Lower leg skin (tissue), 4 donors: ENCODE data around the gene LY6G6C. TPM values are rescaled to one million over a fixed set of nuclear protein-coding genes. Genes with fewer than 3 reads are reported as not detected.

Experiments used
- DNase-seq, 2 donors: peaks; one replicate each; pipeline ENCODE4 v3.0.0-alpha.2; 2019; ENCODE audit warnings: low spot score in 2 of 2
- H3K4me3 ChIP-seq: fragments of 200-600 bp; sonication (generic); 2 replicates; pipeline ENCODE4 v1.5.1; 2017; ENCODE audit warnings: mild to moderate bottlenecking, low read depth; ENCODE audit not compliant: poor library complexity, severe bottlenecking
- POLR2A ChIP-seq, 2 donors: fragments of 450-650 bp; IDR thresholded peaks; one replicate each; pipeline ENCODE4 v1.6.1; 2016 to 2017; ENCODE audit warnings: antibody characterized with exemption in 2 of 2, mild to moderate bottlenecking in 1 of 2, moderate library complexity in 1 of 2
- WGBS, 2 donors: methylation state at CpG; one replicate each; pipeline ENCODE4 v1.1.5; 2018; 5-methylcytosine and 5-hydroxymethylcytosine counted together
- intact Hi-C: fragments of 100-400 bp; cut with DNase I; formaldehyde crosslinking; loops from one replicate; pipeline ENCODE4 v1.15.0; 2023; ENCODE audit warnings: low total_unique reads
- total RNA-seq, 4 donors: library from RNA; depleted of rRNA; stranded (reverse); fragments of >200 nt; gene quantifications; one replicate each; pipeline ENCODE4 v1.1.0, GENCODE V29; 2016
- TF ChIP-seq, protein P1 (sequence below), 3 donors: fragments of 450-650 bp; IDR thresholded peaks; one replicate each; pipeline ENCODE4 v1.5.1; 2016; ENCODE audit warnings: antibody characterized with exemption in 3 of 3, mild to moderate bottlenecking in 3 of 3, moderate library complexity in 2 of 3

Gene LY6G6C
- total RNA-seq, 4 donors from 2014 or later, result 189 to 513 (median 237) TPM

DNA sequence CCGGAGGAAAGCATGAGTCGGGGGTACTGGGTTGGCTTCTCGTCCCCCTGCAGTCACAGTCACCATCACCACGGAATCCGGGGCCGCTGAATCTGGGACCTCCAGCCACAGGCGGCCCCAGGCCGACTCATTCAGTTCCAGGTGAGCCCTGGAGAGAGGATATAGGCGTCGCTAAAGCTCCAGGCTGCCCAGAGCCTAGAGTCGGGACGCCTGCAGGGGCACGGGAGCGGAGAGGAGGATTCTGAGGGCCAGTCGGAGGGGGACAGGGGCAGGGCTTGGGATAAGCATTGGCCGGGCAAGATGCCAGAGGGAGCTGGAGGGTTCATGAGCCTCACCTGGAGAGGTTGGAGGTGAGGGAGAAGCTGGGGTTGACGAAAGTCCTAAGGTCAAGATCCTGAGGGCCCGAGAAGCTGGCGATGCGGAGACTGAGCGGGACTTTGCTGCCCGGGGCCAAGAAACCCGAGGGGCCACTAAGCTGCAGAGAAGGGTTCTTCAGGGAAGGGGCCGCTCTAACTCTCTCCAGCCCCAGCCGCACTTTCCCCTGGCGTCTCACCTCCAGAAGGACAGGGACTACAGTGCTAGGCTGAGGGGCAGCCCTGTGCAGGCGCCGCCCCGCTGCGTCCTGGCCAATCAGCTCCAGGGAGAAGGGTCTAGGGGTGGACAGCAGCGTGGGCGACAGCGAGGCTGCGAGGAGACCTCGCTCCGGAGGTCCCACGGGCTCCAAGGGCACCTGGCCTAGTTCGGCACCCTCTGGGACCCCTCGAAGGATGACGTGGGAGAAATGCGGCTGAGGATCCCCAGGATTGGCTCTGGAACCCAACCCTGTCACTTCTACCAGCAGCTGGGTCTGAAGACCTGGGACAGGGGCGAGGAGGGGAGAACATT lies 44.6 kb upstream of the LY6G6C start:
- whole genome bisulfite sequencing, 2 donors, result 64 to 68% methylated on average over 39 to 42 of the region's 42 CpGs
- intact Hi-C loops, result loop anchor here (5.0 kb wide), 2 partner anchors 79 to 1456 kb away; no protein-coding TSS in a partner anchor
- no peak for DNase-seq
- H3K4me3 ChIP-seq, result no peak overlapping the region
- TF ChIP-seq, protein P1, sequence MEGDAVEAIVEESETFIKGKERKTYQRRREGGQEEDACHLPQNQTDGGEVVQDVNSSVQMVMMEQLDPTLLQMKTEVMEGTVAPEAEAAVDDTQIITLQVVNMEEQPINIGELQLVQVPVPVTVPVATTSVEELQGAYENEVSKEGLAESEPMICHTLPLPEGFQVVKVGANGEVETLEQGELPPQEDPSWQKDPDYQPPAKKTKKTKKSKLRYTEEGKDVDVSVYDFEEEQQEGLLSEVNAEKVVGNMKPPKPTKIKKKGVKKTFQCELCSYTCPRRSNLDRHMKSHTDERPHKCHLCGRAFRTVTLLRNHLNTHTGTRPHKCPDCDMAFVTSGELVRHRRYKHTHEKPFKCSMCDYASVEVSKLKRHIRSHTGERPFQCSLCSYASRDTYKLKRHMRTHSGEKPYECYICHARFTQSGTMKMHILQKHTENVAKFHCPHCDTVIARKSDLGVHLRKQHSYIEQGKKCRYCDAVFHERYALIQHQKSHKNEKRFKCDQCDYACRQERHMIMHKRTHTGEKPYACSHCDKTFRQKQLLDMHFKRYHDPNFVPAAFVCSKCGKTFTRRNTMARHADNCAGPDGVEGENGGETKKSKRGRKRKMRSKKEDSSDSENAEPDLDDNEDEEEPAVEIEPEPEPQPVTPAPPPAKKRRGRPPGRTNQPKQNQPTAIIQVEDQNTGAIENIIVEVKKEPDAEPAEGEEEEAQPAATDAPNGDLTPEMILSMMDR (IDR thresholded peaks at IDR 0.05), result no peak
- no peak for TF ChIP-seq POLR2A (IDR thresholded peaks at IDR 0.05)

DNA sequence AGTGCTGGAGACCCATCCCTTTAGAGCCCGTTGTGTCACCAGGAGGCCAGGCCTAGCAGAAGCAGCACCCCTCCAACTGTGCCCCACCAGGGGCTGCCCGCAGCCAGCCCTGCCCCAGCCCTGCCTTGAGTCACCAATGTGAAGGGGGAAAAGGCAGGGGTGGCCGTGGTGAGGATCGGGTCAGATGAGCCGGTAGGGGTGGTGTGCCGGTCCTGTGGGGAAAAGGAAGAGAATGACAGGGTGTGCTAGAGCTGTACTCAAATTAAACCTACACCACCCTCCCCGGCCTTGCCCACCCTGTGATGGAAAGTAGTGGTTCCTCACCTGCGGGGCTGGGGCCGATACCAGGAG lies 44.0 kb upstream of the LY6G6C start:
- WGBS, 2 donors, result 86 to 90% methylated on average over 9 of the region's 9 CpGs
- no peak for DNase-seq
- TF ChIP-seq, protein P1 (IDR thresholded peaks at IDR 0.05), result no peak
- TF ChIP-seq POLR2A (IDR thresholded peaks at IDR 0.05), result no peak
- H3K4me3 ChIP-seq, result no peak overlapping the region
- intact Hi-C loops, result loop anchor here (5.0 kb wide), 2 partner anchors 78 to 1457 kb away; no protein-coding TSS in a partner anchor

DNA sequence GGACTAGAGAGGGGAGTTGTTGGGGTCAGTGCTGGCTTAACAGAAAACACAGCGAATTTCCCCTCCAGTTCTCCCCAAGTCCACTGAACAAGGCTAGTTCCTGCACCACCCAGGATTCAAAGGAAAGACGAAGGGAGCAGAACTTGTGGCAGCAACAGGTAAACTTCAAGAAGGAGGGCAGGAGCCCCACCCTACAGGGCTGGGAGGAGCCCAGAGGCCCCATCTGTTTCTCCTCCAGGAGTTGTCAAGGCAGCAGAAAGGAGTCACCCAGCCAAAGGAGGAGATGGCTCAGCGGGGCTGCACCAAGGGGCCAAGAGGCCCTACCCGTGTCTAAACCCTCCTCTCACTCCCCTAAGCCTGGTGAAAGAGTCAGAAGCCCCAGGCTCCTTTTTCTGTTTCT lies 42.7 kb upstream of the LY6G6C start:
- DNase-seq, result no peak
- H3K4me3 ChIP-seq, result no peak overlapping the region
- WGBS, 2 donors, result 67 to 74% methylated on average over 4 of the region's 4 CpGs
- TF ChIP-seq, protein P1 (IDR thresholded peaks at IDR 0.05), result no peak
- no peak for TF ChIP-seq POLR2A (IDR thresholded peaks at IDR 0.05)
- intact Hi-C loops, result no loop called here

DNA sequence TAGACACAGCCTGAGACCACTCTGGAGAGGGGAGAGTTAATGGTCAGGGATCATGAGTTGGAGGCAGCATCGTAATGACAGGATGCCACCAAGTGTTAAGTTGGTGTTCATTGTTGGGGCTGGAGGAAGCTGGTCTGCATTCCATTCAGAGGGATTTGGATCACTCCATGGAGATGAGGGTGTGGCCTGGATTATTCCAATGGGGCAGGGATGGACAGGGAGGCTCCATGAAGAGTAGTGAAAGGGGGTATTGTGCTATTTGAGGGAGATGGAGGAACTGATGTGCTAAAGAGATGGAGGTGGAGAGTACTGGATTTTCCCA lies 42.0 kb upstream of the LY6G6C start:
- TF ChIP-seq POLR2A (IDR thresholded peaks at IDR 0.05), result no peak
- TF ChIP-seq, protein P1 (IDR thresholded peaks at IDR 0.05), result no peak
- 10 to 11% methylated on average over 1 of the region's 1 CpG for WGBS, 2 donors
- H3K4me3 ChIP-seq, result no peak overlapping the region
- DNase-seq, result no peak
- intact Hi-C loops, result no loop called here

DNA sequence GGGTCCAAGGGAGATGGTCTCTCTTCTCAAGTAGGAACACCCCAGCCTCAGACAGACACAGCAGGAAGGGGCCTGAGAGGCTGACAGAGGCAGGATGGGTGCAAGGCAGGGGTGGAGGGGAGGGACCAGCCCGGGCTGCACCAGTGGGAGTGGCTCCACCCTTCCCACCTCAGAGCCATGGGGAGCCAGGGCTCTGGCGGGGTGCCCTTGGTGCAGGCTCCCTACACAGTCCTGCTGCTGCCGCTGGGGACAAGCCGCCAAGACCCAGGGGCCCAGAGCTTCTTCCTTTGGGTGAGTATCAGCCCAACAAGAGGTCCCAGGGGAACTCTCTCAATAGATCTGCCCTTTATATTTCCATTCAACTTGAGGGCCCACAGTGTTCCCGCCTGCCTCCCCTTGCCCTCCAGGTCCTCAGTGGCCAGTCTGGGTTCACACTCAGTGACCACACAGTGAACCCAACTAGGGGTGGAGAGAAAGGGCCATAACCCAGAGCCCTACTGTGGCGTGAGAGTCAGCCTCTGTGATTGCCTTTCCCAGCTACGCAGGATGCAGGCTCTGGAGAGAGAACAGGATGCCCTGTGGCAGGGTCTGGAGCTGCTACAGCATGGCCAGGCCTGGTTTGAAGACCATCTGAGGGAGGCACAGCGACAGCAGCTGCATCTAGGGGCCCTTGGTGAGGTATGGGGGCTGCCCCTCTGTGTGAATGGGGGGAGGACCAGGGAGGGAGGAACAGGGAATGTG lies 41.5 kb upstream of the LY6G6C start:
- 60 to 75% methylated on average over 7 to 8 of the region's 8 CpGs for WGBS, 2 donors
- DNase-seq, result no peak
- H3K4me3 ChIP-seq, result no peak overlapping the region
- no peak for TF ChIP-seq POLR2A (IDR thresholded peaks at IDR 0.05)
- TF ChIP-seq, protein P1 (IDR thresholded peaks at IDR 0.05), result no peak
- intact Hi-C loops, result no loop called here
